HG03442 (cell line): Measurements from ENCODE around the gene TMEM101.
A peak's percentile ranks its signal among the peaks of the same experiment; 100 is the strongest.
"Not testable (repeated sequence)": the region's sequence is repeated elsewhere in the genome, so short reads cannot be mapped to it uniquely, and the experiment has no call there.

Experiments
- ATAC-seq: cut with Tn5 transposase; IDR thresholded peaks from one replicate; pipeline ENCODE4 v1.9.1; 2021; ENCODE audit warnings: mild to moderate bottlenecking, moderate library complexity; ENCODE audit not compliant: unreplicated experiment

Gene TMEM101

DNA sequence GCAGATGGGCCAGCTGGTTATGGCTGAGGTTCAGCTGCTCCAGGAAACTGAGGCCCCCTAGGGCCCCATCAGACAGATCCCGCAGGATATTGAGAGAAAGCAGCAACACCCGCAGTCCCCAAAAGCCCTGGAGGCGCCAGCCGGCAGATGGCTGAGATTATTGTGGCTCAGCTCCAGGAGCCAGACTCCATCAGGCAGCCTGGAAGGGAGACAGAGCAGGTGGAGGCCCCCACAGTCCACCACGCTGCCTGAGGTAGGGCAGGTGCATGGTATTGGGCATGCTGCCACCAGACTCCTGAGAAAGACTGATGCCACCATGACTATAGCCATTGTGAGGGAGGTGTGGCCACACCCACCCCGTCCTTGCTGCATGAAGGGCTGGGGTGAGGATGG, 9.5 kb upstream of the TMEM101 start:
- ATAC-seq, result no peak

DNA sequence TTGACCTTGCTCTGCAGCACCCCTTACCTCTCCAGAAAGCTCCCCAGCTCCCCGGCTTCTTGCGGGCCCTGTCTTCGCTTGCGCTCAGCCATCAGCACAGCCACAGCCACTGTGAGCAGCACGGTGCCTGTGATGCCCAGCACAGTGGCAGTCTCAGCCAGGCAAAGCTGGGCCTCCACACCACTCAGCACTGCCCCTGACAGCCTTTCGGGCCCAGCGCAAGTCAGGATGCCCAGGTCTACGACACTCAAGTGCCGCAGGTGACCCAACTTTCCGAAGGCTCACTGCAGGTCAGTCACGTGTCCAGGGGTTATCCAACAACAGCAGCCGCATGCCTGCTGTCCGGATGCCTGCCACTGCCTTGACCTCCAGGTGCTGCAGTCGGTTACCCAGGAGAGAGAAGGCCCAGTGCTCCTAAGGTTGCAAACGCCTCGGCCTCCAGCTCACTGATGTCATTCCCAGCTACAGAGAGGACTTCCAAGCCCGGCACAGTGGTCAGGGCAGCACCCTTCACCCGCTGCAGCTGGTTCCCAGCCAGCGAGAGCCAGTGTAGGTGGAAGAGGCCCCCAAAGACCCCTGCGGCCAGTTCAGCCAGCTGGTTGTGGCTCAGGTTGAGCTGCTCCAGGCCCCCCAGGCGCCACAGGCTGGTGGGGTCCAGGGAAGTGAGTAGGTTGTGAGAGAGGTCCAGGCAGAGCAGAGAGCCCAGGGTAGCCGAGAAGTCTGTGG, 8.9 kb upstream of the TMEM101 start:
- ATAC-seq, result no peak

DNA sequence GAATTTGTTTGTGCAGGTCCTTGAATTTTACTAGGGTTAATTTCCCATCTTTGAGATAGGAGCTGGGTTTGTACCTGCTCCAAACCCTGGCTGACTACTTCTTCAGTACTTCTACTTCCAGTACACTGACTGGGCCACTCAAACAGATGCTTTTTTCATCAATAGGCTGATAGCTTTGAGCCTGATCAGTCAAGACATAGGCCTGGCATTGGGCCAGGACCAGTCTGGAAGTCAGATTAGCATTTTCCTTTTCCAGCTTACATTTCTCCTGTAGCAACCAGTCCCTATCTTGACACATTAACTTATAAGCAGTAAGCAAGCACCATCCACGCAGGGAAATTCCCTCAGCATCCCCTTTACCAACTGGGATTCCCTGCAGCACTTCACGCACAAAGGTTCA, 7.5 kb upstream of the TMEM101 start:
- ATAC-seq, result no peak

DNA sequence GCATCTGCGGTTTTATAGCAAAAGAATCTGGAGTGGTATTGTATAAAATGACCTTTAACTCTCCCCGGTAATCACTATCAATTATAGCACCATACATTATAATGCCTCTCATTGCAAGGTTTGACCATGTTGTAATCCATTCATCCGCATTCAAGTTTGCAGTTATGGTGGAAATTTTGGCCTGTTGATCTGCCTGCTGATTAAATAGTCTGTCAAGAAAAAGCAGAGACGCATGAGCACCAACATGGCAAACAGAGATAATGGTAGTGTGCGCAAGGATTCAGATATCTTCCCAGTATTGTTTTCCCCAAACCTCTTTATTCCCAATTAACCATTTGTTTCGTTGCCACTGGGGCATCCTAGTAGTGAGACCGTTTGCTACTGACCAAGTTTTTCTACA, 6.5 kb upstream of the TMEM101 start:
- ATAC-seq, result not testable (repeated sequence)

DNA sequence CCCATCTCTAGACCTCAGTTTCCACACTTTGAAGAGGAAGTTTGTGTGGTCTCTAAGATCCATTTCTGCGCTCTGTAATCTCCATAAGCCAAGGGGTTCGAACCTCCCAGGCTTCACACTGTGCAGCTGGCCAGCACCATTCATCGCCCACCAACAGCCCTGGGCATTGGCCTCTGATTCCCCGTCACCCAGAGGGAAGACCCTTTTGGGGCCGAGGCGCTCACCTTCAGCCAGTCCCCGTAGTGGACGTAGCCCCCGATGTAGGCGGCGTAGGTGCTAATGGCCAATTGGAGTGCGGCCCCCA, 678 bp downstream of the TMEM101 start:
- ATAC-seq, result no peak

DNA sequence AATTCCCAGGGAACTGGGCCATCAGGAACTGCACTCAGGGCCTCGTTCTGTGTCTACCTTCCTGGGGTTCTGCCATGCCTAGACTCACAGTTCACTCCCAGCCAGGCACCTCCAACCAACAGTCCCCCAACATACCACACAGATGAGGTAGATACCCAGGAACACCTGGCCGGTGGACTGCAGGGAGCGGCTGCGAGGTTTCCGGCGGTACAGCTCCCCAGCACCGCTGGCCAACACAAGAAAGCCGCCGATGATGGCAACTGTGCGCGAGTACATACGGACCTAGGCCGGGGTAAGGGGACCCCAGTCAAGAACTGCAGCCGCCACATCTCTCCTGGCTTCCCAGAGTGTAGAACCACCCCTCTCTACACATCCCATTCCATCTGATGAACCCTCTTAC, 1.9 kb downstream of the TMEM101 start:
- ATAC-seq, result no peak

DNA sequence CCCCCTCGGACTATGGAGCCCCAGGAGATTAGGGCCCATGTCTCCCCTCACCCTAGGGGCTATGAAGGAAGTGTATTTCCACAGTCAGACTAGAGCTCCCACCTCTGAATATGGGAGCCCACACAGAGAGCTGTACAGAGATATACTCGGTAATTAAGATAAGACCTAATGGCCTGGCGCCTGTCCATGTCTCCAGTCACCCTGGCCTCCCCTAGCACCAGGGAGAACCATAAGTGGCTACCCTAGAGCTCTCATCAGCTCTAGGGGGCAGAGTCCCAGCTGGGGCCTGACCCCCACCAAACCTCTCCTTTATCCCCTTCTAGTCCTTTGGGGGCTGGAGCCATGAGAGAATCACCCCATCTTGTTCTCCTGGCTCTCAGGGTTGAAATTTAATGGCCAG, 2.4 kb downstream of the TMEM101 start:
- ATAC-seq, result no peak

DNA sequence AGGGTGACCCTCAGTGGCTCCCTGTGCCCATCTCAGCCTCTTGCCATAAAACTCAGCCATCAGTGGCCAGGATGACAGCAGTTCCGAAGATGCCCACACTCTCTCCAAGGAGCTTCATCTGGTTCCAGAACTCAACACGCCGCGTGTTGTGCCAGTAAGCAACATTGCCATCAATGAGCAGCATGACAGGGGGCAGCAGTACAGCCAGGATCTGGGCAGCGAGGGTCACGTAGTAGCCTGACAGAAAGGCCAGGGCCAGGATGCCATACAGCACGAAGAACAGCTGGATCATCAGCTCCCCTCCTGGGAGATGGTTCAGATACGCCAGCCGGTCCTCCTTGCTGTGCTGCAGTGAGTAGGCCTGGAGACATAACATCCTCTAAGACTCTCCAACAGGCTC, 2.9 kb downstream of the TMEM101 start:
- no peak for ATAC-seq

DNA sequence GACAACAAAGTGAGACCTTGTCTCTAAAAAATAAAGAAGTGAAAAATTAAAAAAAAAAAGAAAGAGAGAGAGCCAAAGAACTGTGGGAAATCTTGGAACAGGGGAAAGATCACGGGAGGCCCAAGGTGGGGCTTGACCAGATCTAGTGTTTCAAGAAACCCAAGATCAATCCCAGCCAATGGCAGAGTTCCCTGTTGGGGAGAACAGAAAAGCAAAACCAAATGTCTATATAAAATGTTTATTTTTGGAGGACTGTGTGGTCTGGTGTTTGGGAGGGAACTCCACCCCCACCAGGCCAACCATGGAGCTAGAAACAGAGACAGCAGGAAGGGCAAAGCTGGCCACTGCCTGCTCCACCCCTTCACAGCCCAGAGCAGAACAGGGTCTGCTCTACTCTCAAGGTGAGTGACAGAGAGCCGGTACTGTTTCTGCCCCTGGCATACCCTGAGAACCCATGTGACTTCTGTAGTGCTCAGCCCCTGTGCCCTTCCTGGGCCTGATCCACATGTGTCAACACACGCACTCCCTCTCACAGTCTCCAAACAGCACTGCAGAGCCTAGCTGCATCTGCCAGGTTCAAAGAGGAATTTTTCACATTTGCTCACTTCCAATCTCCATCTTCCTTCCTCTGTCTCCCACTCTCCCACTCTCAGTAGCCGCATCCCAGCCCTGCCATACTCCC, 3.7 kb downstream of the TMEM101 start:
- no peak for ATAC-seq

DNA sequence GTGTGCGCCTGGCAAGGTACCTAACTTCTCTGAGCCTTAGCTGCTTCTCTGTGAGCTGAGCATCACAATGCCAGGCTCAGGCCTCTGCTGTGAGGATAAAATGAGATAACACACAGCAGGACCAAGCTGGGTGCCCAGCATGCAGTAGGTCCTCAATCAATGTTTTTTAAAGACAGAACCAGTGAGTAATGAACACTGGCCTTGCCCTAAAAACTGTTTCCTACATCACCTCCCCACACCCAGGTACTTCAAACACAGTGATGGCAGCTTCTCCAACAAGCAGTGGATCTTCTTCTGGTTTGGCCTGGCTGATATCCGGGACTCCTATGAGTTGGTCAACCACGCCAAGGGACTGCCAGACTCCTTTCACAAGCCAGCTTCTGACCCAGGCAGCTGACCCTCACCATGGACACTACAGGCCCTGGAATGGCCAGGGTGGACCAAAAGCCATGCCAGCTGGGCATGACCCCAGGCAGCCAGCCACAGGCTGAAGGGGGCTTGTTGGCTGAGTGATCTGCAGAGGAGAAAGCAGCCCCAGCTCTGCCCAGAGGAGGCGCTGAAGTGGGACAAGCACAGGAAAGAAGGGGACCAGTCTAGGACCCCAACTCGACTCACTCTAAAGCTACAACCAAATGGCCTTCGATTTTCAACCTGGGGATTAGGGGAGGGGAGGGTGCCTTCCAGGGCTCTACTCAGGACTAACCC, 6.4 kb downstream of the TMEM101 start:
- ATAC-seq, result no peak

DNA sequence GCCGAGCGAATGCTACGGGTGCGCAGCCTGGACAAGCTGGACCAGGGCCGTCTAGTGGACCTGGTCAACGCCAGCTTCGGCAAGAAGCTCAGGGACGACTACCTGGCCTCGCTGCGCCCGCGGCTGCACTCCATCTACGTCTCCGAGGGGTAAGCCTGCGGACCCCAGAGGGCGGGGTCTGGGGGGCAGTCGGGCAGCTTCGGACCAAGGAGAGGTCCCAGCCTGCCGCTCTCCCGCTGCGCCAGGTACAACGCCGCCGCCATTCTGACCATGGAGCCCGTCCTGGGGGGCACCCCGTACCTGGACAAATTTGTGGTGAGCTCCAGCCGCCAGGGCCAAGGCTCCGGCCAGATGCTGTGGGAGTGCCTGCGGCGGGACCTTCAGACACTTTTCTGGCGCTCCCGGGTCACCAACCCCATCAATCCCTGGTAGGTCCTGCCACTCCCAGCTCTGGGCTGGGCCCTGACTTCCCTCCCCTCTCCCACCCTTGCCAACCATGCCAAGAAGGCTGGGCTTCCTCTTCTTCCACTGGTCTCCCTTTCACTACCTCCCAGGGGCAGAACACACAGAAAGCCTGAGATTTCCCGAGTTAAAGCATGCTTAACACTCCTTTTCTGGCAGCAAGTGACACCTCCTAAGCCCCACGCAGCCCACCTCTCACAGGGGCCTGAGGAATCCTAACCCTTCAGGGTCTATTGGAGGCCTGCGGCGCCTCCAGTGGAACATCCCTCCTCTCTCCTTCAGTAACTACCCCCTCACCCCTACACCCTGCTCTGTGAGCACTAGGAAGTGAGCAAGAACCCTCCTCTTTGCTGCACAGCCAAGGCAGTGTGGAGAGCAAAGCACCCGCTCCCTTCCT, 7.2 kb downstream of the TMEM101 start:
- no peak for ATAC-seq

DNA sequence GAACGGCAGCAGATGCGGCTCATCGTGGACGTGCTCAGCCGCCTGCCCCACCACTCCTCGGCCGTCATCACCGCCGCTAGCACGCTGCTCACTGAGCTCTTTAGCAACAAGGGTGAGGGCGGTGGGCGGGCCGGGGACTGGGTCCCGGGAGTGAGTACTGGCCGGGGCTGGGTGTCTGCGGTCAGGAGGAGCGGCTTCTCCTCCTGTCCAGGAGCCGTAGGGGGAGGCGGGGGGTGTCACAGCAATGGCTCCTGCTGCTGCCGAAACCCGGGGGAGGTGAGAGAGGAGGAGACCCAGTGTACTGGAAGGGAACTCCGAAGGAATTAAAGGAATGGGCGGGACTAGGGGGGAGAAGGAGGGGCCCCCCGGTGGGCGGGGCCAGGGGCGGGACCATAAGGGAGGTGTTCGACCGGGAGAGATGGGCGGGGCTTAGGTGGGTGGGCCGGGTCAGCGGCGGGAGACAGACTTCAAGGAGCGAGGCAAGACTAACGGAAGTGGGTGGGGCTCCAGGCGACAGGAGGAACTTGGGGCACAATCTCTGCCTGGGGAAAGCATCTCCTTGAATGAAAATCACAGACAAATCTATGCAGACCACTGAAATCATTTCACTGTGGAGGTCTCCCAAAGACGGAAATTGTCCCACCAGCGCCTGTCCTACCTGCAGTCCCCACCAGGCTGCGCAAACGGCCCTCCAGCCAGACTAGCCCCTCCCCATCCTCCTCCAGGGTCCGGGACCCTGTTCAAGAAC, 8.0 kb downstream of the TMEM101 start:
- peak; percentile 54 for ATAC-seq

DNA sequence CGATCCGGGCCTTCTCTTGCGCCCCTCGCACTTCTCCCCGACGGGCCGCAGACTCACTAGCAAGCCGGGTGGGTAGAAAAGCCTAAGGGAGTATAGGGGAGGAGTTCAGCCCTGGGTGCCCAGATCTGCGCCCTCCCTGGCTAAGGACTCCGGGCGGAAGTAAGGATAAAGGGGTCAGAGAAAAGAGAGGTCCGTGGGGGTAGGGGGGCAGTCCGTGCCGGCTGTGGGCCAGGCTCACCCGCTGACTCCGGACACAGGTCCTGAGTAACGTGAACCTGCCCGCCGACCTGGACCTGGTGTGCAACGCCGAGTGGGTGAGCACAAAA, 8.5 kb downstream of the TMEM101 start:
- no peak for ATAC-seq

DNA sequence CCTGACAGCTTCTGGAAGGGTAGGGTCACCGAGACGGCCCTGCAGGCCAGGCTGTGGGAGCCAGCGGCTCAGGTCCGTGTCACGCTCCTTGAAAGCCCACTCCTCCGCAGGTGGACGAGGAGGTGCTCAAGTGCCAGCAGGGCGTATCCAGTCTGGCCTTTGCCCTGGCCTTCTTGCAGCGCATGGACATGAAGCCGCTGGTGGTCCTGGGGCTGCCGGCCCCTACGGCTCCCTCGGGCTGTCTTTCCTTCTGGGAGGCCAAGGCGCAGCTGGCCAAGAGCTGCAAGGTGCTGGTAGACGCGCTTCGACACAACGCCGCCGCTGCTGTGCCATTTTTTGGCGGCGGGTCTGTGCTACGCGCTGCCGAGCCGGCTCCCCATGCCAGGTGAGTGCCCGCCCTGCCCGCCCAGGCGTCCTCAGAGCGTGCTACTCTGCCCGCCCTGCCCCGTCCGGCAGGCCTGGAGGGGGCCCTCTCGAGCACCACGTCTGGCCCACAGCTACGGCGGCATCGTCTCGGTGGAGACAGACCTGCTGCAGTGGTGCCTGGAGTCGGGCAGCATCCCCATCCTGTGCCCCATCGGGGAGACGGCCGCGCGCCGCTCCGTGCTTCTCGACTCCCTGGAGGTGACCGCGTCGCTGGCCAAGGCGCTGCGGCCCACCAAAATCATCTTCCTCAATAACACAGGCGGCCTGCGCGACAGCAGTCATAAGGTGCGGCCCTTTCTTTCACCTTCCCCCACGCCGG, 9.1 kb downstream of the TMEM101 start:
- ATAC-seq, result no peak

DNA sequence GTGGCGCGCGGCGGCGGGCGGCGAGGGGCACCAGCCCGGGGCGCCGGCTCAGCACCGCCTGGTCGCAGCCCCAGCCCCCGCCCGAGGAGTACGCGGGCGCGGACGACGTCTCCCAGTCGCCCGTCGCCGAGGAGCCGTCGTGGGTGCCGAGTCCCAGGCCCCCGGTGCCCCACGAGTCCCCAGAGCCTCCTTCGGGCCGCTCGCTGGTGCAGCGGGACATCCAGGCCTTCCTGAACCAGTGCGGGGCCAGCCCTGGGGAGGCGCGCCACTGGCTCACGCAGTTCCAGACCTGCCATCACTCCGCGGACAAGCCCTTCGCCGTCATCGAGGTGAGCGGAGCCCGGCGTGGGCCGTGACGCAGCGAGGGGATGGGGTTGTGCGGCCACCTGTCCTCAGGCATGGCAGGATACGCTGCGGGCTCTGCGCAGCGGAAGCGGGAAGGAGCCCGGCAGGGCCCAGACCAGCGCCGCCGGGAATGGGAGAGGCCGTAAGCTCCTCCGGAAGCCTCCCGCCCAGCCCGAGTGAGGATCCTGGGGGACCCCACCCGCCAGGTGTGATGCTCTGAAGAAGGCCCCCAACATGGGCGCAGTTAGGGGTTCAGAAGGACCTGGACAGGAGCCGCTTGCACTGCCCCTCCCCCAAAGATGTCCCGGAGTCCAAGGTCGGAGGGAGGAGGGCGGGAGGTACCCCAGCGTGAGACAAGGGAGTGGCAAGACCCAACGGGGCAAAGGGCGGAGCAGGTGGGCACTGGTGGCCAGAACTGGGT, 9.8 kb downstream of the TMEM101 start:
- ATAC-seq, result no peak

DNA sequence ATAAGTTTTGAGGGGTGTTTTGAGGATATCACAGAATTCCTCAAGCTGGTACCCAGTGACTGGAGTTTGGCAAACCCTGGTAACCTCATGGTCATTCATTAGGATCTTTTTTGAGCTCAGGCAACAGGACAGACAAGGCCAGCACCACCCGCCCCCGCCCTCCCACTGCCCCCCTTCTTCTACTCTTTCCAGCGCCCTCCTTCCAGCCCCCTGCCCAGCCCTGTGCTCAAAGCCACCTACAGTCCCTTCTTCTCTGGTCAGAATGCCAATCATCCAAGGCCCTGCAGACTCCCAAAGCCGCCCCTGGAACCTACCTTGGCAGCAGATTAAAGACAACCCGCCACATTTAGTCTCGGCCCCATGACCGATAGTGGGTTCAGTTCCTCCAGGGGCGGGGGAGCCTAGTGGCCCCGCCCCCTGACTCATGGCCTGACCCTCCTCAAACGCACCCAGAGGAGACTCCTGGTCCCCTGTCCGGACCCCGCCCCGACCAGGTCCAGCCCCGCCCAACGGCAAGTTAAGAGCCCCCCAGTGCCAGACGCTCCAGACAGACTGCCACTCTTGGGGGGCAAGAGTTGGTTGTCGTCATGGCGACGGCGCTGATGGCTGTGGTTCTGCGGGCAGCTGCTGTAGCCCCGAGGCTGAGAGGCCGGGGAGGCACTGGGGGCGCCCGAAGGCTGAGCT, 10.5 kb downstream of the TMEM101 start, which contains the start of gene NAGS:
NAGS (plus strand) TSS at position 546 of the 684 bp plus-strand sequence; CDS start at position 588, 42 bp downstream.
- ATAC-seq, result no peak

DNA sequence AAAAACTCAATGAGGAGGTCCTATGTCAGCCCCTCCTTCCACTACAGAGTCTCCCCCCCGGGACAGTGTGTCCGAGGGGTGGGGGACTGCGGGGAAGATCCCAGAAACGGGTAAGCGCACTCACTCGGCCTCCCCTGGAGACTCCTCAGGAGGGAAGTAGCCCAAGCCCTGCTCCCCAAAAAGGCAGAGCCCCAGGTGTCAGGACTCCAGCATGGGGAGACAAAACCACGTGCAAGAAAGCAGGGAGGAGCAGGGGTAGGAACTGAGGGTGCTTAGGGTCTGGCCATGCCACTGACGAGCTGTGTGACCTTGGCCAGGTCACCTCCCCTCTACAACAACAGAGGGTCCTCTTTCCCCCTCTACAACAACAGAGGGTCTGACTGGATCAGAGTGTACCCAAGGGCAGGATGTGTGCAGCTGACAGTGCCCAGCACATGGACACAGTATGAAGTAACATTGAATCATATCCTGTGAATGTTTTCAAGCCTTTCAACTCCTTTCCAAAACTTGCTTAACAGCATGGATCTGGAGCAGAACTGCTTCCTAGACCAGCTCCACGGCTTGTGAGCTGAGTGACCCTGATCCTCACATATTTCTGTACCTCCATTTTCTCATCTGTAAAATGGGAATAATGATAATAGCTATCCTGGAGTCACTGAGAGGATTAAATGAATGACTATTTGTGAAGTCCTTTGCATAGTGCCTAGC, 12.5 kb downstream of the TMEM101 start:
- no peak for ATAC-seq

DNA sequence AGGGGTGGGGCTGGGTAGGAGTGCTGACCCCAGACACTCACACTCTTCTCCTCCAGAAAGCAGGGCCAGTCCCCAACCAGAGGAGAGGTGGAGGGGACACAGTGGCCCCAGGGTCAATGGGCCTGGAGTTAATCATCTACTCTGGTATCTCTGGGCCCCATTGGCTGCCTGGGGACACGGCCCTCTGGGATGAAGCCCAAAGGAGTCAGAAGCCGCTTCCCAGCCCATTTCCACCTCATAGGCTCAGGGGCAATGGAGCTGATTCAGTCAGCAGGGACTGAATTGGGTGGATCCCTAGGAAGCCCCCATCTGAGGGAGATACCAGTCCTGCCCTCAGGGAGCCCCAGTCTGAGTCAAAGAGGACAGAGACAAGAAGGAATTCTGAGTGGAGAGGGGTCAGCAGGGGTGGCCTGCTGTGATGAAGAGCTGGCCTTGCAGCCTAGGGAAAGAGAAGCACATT, 13.3 kb downstream of the TMEM101 start:
- no peak for ATAC-seq
